ENCODE results near the gene PCNA.

Gene PCNA

GRCh38 chr20:5065879-5066383 is 53.8 kb downstream of the PCNA start:
- no peak for DNase-seq (ENCODE audit: low read depth in 3 of 3)

DNA sequence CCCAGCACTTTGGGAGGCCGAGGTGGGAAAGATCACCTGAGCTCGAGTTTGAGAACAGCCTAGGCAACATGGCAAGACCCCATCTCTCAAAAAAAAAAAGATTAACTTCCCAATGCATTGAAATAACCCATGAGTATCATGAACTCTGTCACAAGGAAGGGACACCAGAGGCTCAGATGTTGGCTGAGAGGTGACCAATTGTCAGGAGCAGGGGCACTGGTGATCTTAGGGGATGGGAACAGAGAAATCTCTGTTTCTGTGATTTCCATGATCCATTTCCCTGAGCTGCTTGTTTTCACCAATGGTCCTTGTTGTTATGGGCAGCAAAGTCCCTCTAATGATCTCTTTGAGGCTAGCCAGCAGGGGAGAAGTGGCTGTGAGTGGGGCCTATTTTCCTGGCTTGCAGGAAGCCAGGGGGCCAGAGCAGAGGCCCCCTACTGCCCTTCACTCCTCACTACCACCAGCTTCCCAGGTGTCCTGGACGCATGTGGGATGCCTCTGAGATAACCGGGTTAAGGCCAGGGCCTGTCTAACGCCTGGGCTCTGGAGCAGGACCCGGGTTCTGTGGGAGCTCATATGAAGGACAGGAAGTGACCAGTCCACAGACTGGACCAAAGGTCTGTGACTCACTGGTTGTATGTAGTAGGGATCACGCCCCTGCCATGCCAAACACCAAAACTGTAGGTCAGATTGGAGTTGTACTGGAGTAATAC is 54.4 kb downstream of the PCNA start:
- DNase-seq (ENCODE audit: low read depth in 3 of 3) = no peak
